Right cardiac atrium (tissue), 5 donors: ENCODE results near the gene VSTM2L. TPM values are rescaled to one million over a fixed set of nuclear protein-coding genes. Genes with fewer than 3 reads are reported as not detected.

Experiments used
- ATAC-seq, 2 donors: fragments of 200-7000 bp; cut with Tn5 transposase; one replicate each; pipeline versions ENCODE4 v1.8.0 to v1.9.1; 2020; ENCODE audit warnings: moderate library complexity in 2 of 2, mild to moderate bottlenecking in 1 of 2
- DNase-seq, 3 donors: peaks; one replicate each; pipeline ENCODE4 v3.0.0-alpha.2; 2020
- H3K27ac ChIP-seq: one replicate; pipeline ENCODE4 v1.5.1; 2013; ENCODE audit warnings: mild to moderate bottlenecking, low read length, control low read depth, moderate library complexity
- H3K27me3 ChIP-seq: one replicate; pipeline ENCODE4 v1.6.1; 2013; ENCODE audit not compliant: control insufficient read depth, insufficient read depth
- H3K4me1 ChIP-seq: one replicate; pipeline ENCODE4 v1.6.1; 2013; ENCODE audit warnings: low read length; ENCODE audit not compliant: control insufficient read depth, insufficient read depth
- H3K4me3 ChIP-seq: one replicate; pipeline ENCODE4 v1.5.1; 2013; ENCODE audit warnings: low read length, control low read depth
- H3K9me3 ChIP-seq: one replicate; pipeline ENCODE4 v1.6.1; 2013; ENCODE audit warnings: low read length; ENCODE audit not compliant: control insufficient read depth
- WGBS: extraction: QIAGEN DNeasy Blood & Tissue Kit; methylation state at CpG from one replicate; pipeline ENCODE4 v1.1.7; 2013; 5-methylcytosine and 5-hydroxymethylcytosine counted together
- intact Hi-C, 4 donors: fragments of 100-400 bp; cut with DNase I; formaldehyde crosslinking; loops; one replicate each; pipeline versions ENCODE4 v1.11.0 to v1.14.0; 2022 to 2023
- polyA plus RNA-seq: library from polyadenylated mRNA; stranded (reverse); fragments of 200-250 nt; gene quantifications from one replicate; pipeline ENCODE4 v1.2.3, GENCODE V29; 2013
- total RNA-seq, 4 donors: library from RNA; stranded (reverse); fragmentation: NEBNext Ultra II Directional; extraction: Animal tissue kit (Norgen Biotek cat#: 25700); gene quantifications; one replicate each; pipeline ENCODE4 v1.2.1, GENCODE V29; 2021
- donor health status: healthy with polysubstance abuse.
- donor health status: DM: no; HTN: yes; CAD: no.
- donor health status: DM: no; HTN: no; CAD: no.
- donor health status: DM: no; HTN: yes; CAD: no; lungs with severe emphysema.
- donor health status: DM: yes; HTN: yes; CAD: no.

VSTM2L gene
- total and polyA plus RNA-seq, 5 donors, result 120 to 164 (median 124) TPM

GRCh38 chr20:37932919-37933318 lies 30.0 kb downstream of the VSTM2L start:
- DNase-seq, result no peak
- no peak for ATAC-seq
- H3K4me3 ChIP-seq, result no peak overlapping the region
- no peak overlapping the region for H3K27ac ChIP-seq
- WGBS, result 38% methylated on average over 4 of the region's 4 CpGs
- intact Hi-C loops, result no loop called here
- H3K4me1 ChIP-seq, result peaks cover 3% of the 10 kb centered on the region
- no peaks in the 10 kb centered on the region for H3K9me3 ChIP-seq
- no peaks in the 10 kb centered on the region for H3K27me3 ChIP-seq

DNA sequence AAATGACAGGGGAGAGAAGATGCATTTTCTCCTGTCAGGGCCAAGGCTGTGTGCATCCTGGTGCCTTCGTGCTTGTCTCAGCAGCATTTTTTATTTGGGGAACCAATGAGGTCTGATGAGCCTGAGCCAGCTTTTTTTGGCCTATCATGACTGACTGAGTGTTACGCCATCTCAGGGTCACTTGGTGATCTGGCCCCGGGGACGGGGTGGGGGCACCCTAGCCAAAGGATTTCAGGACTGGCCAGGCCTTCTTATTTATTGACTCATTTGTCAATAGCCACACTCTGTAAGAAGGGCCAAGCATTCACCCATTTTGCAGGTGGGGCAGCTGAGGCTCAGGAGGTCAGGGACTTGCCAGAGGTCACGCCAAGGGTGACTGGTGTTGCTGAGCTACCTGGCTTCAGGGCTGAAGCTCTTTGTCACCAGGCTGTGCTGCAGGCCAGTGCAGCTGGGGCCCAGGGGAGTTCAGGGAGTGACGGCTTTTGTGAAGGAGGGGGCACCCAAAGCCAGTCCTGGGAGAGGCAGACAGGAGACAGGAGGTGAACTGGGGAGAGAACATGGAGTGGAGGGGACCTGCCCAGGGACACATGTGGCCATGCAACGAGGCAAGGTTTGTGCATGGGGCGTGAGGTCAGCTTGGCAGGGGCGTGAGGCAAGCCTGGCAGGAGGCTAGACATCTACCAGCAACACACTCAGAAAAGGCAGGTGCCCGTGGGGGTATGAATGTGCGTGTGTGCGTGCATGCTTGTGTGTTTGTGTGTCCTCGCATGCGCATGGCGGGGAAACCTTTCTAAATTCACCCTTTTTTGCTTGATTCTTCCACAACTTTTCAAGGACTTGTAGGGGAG lies 31.1 kb downstream of the VSTM2L start:
- Histone ChIP-seq H3K27ac (no peak overlapping the region), H3K4me1 (peaks cover 1% of the 10 kb centered on the region), H3K9me3 (no peaks in the 10 kb centered on the region), H3K4me3 (no peak overlapping the region), H3K27me3 (no peaks in the 10 kb centered on the region)
- DNase-seq (no peak), ATAC-seq (no peak)
- intact Hi-C loops, result no loop called here
- 81% methylated on average over 15 of the region's 15 CpGs for WGBS

GRCh38 chr20:37934634-37935375 lies 31.9 kb downstream of the VSTM2L start:
- 85% methylated on average over 14 of the region's 14 CpGs for WGBS
- Histone ChIP-seq H3K9me3 (no peaks in the 10 kb centered on the region), H3K4me3 (no peak overlapping the region), H3K4me1 (no peaks in the 10 kb centered on the region), H3K27ac (no peak overlapping the region), H3K27me3 (no peaks in the 10 kb centered on the region)
- ATAC-seq (no peak), DNase-seq (no peak)
- intact Hi-C loops, result no loop called here

GRCh38 chr20:37935435-37935834 lies 32.5 kb downstream of the VSTM2L start:
- Histone ChIP-seq H3K9me3 (no peaks in the 10 kb centered on the region), H3K4me1 (no peaks in the 10 kb centered on the region), H3K4me3 (no peak overlapping the region), H3K27me3 (no peaks in the 10 kb centered on the region), H3K27ac (no peak overlapping the region)
- peak in 1 of 3 donors; percentile 34 for DNase-seq
- intact Hi-C loops, result no loop called here
- ATAC-seq, result no peak
- 25% methylated on average over 7 of the region's 7 CpGs for WGBS

GRCh38 chr20:37936041-37936440 lies 33.1 kb downstream of the VSTM2L start:
- no peaks in the 10 kb centered on the region for H3K9me3 ChIP-seq
- H3K27ac ChIP-seq, result no peak overlapping the region
- no peak for DNase-seq
- H3K27me3 ChIP-seq, result no peaks in the 10 kb centered on the region
- no peaks in the 10 kb centered on the region for H3K4me1 ChIP-seq
- WGBS, result 92% methylated on average over 10 of the region's 10 CpGs
- H3K4me3 ChIP-seq, result no peak overlapping the region
- intact Hi-C loops, result no loop called here
- no peak for ATAC-seq

DNA sequence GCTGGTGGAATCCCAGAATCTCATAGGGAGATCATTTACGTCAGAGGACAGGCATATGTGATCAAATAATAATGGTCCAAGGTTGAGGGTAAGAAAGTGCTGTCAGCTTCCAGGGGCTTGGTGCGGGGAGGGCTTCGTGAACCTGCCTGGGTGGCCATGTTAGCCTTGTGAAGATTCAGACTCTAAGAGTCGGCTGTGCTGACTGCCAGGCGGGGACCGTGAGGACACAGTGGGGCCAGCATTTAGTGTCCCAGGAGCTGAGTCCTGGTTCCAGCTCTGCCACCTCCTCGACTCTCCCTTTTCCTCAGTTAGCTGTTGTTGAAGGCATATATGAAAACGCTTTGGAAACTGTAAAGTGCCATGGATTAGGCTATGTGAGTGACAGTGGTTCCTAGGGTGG lies 33.5 kb downstream of the VSTM2L start:
- H3K4me1 ChIP-seq, result no peaks in the 10 kb centered on the region
- intact Hi-C loops, result no loop called here
- H3K9me3 ChIP-seq, result no peaks in the 10 kb centered on the region
- no peak for DNase-seq
- WGBS, result 91% methylated on average over 8 of the region's 8 CpGs
- no peaks in the 10 kb centered on the region for H3K27me3 ChIP-seq
- no peak overlapping the region for H3K27ac ChIP-seq
- no peak for ATAC-seq
- H3K4me3 ChIP-seq, result no peak overlapping the region

GRCh38 chr20:37937686-37938085 lies 34.8 kb downstream of the VSTM2L start:
- H3K9me3 ChIP-seq, result no peaks in the 10 kb centered on the region
- DNase-seq (no peak), ATAC-seq (no peak)
- H3K27ac ChIP-seq, result no peak overlapping the region
- 81% methylated on average over 4 of the region's 4 CpGs for whole genome bisulfite sequencing
- H3K4me1 ChIP-seq, result no peaks in the 10 kb centered on the region
- intact Hi-C loops, result no loop called here
- no peaks in the 10 kb centered on the region for H3K27me3 ChIP-seq
- no peak overlapping the region for H3K4me3 ChIP-seq

DNA sequence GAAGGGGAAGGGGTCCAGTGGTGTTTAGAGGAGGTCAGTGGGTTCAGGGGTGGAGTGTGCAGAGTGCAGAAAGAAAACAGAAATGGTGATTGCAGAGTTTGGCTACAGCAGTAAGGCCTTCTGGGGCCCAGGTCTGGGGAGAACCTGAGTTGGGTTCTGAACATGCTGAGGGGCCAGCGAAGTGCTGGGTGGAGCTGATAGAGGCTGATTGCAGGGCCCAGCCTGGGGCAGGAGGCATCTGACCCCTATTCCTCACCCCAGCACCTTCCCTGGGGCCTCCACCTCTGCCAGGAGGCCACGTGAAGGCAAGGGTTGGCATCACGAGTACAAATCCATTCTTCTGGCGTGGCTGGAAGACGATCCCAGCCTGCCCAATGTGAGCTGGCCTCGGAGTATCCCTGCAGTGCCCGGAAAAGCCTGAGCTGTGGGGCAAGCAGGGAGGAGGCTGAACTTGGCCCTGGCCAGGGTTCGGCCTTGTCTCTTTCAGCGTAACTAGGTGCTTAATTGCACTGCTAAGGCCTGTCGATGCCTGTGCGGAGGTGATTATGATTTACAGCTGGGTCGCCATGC lies 35.3 kb downstream of the VSTM2L start:
- Histone ChIP-seq H3K4me1 (no peaks in the 10 kb centered on the region), H3K27ac (no peak overlapping the region), H3K27me3 (no peaks in the 10 kb centered on the region), H3K4me3 (no peak overlapping the region), H3K9me3 (no peaks in the 10 kb centered on the region)
- ATAC-seq (no peak), DNase-seq (no peak)
- intact Hi-C loops, result no loop called here
- WGBS, result 86% methylated on average over 12 of the region's 12 CpGs

DNA sequence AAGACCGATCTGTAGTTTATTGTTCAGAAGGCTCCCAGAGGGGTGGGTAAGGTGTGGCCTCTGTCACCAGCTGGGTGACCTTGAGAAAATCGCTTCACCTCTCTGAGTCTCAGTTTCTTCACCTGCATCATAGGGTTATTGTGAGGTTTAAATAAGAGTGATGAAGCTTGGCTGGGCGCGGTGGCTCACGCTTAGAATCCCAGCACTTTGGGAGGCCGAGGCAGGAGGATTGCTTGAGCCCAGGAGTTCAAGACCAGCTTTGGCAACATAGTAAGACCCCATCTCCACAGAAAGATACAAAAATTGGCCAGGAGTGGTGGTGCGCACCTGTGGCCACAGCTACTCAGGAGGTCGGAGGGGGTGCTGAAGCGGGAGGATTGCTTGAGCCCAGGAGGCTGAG lies 36.0 kb downstream of the VSTM2L start:
- ATAC-seq, result no peak
- intact Hi-C loops, result no loop called here
- no peaks in the 10 kb centered on the region for H3K9me3 ChIP-seq

GRCh38 chr20:37939701-37940560 lies 37.0 kb downstream of the VSTM2L start:
- H3K4me3 ChIP-seq, result no peak overlapping the region
- no peaks in the 10 kb centered on the region for H3K27me3 ChIP-seq
- whole genome bisulfite sequencing, result 72% methylated on average over 25 of the region's 25 CpGs
- H3K9me3 ChIP-seq, result no peaks in the 10 kb centered on the region
- no peak overlapping the region for H3K27ac ChIP-seq
- no peaks in the 10 kb centered on the region for H3K4me1 ChIP-seq
- no peak for DNase-seq
- intact Hi-C loops, result no loop called here
- ATAC-seq, result no peak

More for the DNA sequence above, 36.0 kb downstream of the VSTM2L start:
- no peaks in the 10 kb centered on the region for H3K27me3 ChIP-seq
- DNase-seq, result no peak
- H3K27ac ChIP-seq, result no peak overlapping the region
- no peak overlapping the region for H3K4me3 ChIP-seq
- H3K4me1 ChIP-seq, result no peaks in the 10 kb centered on the region
- WGBS, result 95% methylated on average over 9 of the region's 9 CpGs
